Panc1 (cell line): ENCODE measurements around the gene FRMD5. TPM values are rescaled to one million over a fixed set of nuclear protein-coding genes. Genes with fewer than 3 reads are reported as not detected.

Experiments used
- ATAC-seq: fragments of 200-7000 bp; cut with Tn5 transposase; 2 replicates; pipeline ENCODE4 v1.9.1; 2020; ENCODE audit warnings: mild to moderate bottlenecking, moderate library complexity
- BruUV-seq: library from RNA; stranded (reverse); fragments of 400-500 nt; replicated peaks from 2 replicates; lab custom pipeline; 2021; lab: Mats Ljungman, UMichigan
- CTCF ChIA-PET: fragments of 300-600 bp; sonication (Branson Sonifier 250); formaldehyde crosslinking; loops from one replicate; lab custom pipeline; 2022; ENCODE audit warnings: antibody characterized with exemption; lab: Charles Lee
- POLR2A ChIA-PET: fragments of 300-600 bp; sonication (Branson Sonifier 250); formaldehyde crosslinking; loops from one replicate; lab custom pipeline; 2022; ENCODE audit warnings: antibody characterized with exemption; lab: Charles Lee
- DNase-seq: peaks from one replicate; pipeline ENCODE4 v3.0.0-alpha.2; 2010; ENCODE audit warnings: low read depth, low spot score
- H3K27ac ChIP-seq: 2 replicates; pipeline ENCODE4 v1.5.1; 2011; ENCODE audit warnings: mild to moderate bottlenecking, low read length, inconsistent platforms
- H3K27me3 ChIP-seq: fragments of 200-500 bp; sonication (Bioruptor generic); 2 replicates; pipeline ENCODE4 v1.6.0; 2014; ENCODE audit warnings: low read length, inconsistent platforms; ENCODE audit not compliant: control insufficient read depth, insufficient read depth
- H3K36me3 ChIP-seq: fragments of 200-500 bp; sonication (Bioruptor generic); 2 replicates; pipeline ENCODE4 v1.5.1; 2014; ENCODE audit warnings: inconsistent platforms, mild to moderate bottlenecking, low read length, moderate library complexity; ENCODE audit not compliant: control insufficient read depth, insufficient read depth
- H3K4me1 ChIP-seq: 2 replicates; pipeline ENCODE4 v1.5.1; 2011; ENCODE audit warnings: inconsistent platforms, mild to moderate bottlenecking, low read length, moderate library complexity; ENCODE audit not compliant: control insufficient read depth, insufficient read depth
- H3K4me3 ChIP-seq, 2 experiments: 2 replicates each; pipeline ENCODE4 v1.5.1; 2011 to 2012; ENCODE audit warnings: low read depth in 2 of 2, low read length in 2 of 2, mild to moderate bottlenecking in 2 of 2, inconsistent platforms in 1 of 2, moderate library complexity in 1 of 2
- H3K9me3 ChIP-seq: fragments of 200-500 bp; sonication (Bioruptor generic); 2 replicates; pipeline ENCODE4 v1.5.1; 2014; ENCODE audit warnings: low read depth, mild to moderate bottlenecking, inconsistent platforms, low read length, moderate library complexity; ENCODE audit not compliant: control insufficient read depth, insufficient read depth
- POLR2AphosphoS5 ChIP-seq: IDR thresholded peaks from 2 replicates; pipeline ENCODE4 v1.6.1; 2012; ENCODE audit warnings: mild to moderate bottlenecking, low read depth, low read length, moderate library complexity
- SIN3A ChIP-seq: IDR thresholded peaks from 2 replicates; pipeline ENCODE4 v1.6.1; 2012; ENCODE audit warnings: low read depth, mild to moderate bottlenecking, low read length, moderate library complexity, borderline replicate concordance; ENCODE audit not compliant: insufficient read depth
- TCF7L2 ChIP-seq: IDR thresholded peaks from 2 replicates; pipeline ENCODE4 v1.6.1; 2011; ENCODE audit warnings: mild to moderate bottlenecking, low read depth, low read length, inconsistent platforms
- in situ Hi-C: cut with HindIII; loops from 2 replicates; pipeline ENCODE4 v1.10.0; 2016; ENCODE audit warnings: low sequenced_read_pairs, low pct_unique_long_range_greater_than_20kb
- intact Hi-C: fragments of 100-400 bp; cut with micrococcal nuclease; formaldehyde crosslinking; loops from one replicate; pipeline ENCODE4 v1.10.0; 2022; ENCODE audit not compliant: unreplicated experiment
- total RNA-seq: library from RNA; stranded (reverse); gene quantifications from one replicate; pipeline ENCODE4 v1.2.1, GENCODE V29; 2021; ENCODE audit not compliant: unreplicated experiment
- TF ChIP-seq, protein P1 (sequence below), 2 experiments: IDR thresholded peaks; 2 replicates each; pipeline ENCODE4 v1.6.1; 2011 to 2012; ENCODE audit warnings: low read depth in 2 of 2, control low read depth in 1 of 2, low read length in 1 of 2, mild to moderate bottlenecking in 1 of 2, moderate library complexity in 1 of 2; ENCODE audit not compliant: insufficient read depth in 1 of 2
- TF ChIP-seq, protein P2 (sequence below): fragments of 450-650 bp; IDR thresholded peaks from 2 replicates; pipeline ENCODE4 v1.5.1; 2017; ENCODE audit warnings: mild to moderate bottlenecking

Gene FRMD5
- total RNA-seq, 1 experiment from 2014 or later, result 18.3 TPM

DNA sequence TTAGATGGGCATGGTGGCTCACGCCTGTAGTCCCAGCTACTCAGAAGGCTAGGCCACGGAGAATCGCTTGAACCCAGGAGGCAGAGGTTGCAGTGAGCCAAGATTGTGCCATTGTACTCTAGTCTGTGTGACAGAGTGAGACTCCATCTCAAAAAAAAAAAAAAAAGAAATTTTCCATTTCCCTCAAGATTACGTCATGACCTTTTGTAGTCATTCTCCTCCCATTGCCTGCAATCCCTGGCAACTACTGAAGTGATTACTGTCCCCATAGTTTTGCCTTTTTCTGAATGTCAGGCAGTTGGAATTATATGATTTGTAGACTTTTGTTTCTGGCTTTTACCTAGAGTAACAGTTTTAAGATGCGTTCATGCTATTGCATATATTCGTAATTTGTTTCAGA lies 340.3 kb downstream of the FRMD5 start:
- no peak overlapping the region for H3K27ac ChIP-seq
- peaks cover 3% of the 10 kb centered on the region; the same call in 1 of the 2 replicates for H3K36me3 ChIP-seq
- no peaks in the 10 kb centered on the region for H3K4me1 ChIP-seq
- in situ Hi-C loops (no loop called here), intact Hi-C loops (no loop called here)
- ATAC-seq (no peak), DNase-seq (no peak)
- no peaks in the 10 kb centered on the region for H3K27me3 ChIP-seq
- ChIA-PET CTCF (no interaction called here), POLR2A (no interaction called here)
- H3K4me3 ChIP-seq, result no peak overlapping the region
- BruUV-seq, result no TSS peak
- TF ChIP-seq, protein P1, sequence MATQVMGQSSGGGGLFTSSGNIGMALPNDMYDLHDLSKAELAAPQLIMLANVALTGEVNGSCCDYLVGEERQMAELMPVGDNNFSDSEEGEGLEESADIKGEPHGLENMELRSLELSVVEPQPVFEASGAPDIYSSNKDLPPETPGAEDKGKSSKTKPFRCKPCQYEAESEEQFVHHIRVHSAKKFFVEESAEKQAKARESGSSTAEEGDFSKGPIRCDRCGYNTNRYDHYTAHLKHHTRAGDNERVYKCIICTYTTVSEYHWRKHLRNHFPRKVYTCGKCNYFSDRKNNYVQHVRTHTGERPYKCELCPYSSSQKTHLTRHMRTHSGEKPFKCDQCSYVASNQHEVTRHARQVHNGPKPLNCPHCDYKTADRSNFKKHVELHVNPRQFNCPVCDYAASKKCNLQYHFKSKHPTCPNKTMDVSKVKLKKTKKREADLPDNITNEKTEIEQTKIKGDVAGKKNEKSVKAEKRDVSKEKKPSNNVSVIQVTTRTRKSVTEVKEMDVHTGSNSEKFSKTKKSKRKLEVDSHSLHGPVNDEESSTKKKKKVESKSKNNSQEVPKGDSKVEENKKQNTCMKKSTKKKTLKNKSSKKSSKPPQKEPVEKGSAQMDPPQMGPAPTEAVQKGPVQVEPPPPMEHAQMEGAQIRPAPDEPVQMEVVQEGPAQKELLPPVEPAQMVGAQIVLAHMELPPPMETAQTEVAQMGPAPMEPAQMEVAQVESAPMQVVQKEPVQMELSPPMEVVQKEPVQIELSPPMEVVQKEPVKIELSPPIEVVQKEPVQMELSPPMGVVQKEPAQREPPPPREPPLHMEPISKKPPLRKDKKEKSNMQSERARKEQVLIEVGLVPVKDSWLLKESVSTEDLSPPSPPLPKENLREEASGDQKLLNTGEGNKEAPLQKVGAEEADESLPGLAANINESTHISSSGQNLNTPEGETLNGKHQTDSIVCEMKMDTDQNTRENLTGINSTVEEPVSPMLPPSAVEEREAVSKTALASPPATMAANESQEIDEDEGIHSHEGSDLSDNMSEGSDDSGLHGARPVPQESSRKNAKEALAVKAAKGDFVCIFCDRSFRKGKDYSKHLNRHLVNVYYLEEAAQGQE (IDR thresholded peaks at IDR 0.05; ENCODE audit: insufficient read depth in 1 of 2, low read depth in 2 of 2, low read length in 1 of 2), result no peak
- TF ChIP-seq, protein P2, sequence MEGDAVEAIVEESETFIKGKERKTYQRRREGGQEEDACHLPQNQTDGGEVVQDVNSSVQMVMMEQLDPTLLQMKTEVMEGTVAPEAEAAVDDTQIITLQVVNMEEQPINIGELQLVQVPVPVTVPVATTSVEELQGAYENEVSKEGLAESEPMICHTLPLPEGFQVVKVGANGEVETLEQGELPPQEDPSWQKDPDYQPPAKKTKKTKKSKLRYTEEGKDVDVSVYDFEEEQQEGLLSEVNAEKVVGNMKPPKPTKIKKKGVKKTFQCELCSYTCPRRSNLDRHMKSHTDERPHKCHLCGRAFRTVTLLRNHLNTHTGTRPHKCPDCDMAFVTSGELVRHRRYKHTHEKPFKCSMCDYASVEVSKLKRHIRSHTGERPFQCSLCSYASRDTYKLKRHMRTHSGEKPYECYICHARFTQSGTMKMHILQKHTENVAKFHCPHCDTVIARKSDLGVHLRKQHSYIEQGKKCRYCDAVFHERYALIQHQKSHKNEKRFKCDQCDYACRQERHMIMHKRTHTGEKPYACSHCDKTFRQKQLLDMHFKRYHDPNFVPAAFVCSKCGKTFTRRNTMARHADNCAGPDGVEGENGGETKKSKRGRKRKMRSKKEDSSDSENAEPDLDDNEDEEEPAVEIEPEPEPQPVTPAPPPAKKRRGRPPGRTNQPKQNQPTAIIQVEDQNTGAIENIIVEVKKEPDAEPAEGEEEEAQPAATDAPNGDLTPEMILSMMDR, result no peak
- TF ChIP-seq TCF7L2 (no peak), SIN3A (no peak), POLR2AphosphoS5 (no peak)
- H3K9me3 ChIP-seq, result no peaks in the 10 kb centered on the region

DNA sequence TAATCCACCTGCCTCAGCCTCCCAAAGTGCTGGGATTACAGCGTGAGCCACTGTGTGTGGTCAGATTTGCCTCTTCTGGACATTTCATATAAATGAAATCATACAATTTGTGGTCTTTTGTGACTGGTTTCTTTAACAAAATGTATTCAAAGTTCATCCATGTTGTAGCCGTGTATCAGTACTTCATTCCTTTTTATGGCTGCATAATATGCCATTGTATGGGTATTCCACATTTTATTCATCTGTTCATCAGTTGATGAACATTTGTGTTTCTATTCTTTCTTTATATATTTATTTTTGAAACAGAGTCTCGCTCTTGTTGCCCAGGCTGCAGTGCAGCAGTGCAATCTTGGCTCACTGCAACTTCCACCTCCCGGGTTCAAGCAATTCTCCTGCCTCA lies 342.5 kb downstream of the FRMD5 start:
- CTCF ChIA-PET, result no interaction called here
- POLR2A ChIA-PET, result interaction anchor here (0.7 kb wide), 1 partner anchor 18 kb away, joined by 3 read pairs; no protein-coding TSS in a partner anchor
- intact Hi-C loops (no loop called here), in situ Hi-C loops (no loop called here)
- H3K4me3 ChIP-seq, result no peak overlapping the region
- DNase-seq (no peak), ATAC-seq (no peak)
- no peak overlapping the region for H3K27ac ChIP-seq
- no peaks in the 10 kb centered on the region for H3K4me1 ChIP-seq
- H3K9me3 ChIP-seq, result no peaks in the 10 kb centered on the region
- TF ChIP-seq, protein P1 (IDR thresholded peaks at IDR 0.05; ENCODE audit: insufficient read depth in 1 of 2, low read depth in 2 of 2, low read length in 1 of 2), result no peak
- TF ChIP-seq TCF7L2 (no peak), POLR2AphosphoS5 (no peak), SIN3A (no peak)
- TF ChIP-seq, protein P2, result no peak
- no peaks in the 10 kb centered on the region for H3K27me3 ChIP-seq
- no TSS peak for BruUV-seq
- H3K36me3 ChIP-seq, result peaks cover 3% of the 10 kb centered on the region; the same call in 1 of the 2 replicates
